ENCODE results near the gene BLTP3A.

- TF ChIP-seq CTCF (IDR thresholded peaks at IDR 0.05; ENCODE audit: low read depth, low read length) (no peak), EZH2phosphoT487 (IDR thresholded peaks at IDR 0.05; ENCODE audit: low read depth) (no peak)
Measured at GRCh38 chr6:34806738-34807453, 15.0 kb downstream of the BLTP3A start.
